ENCODE data around the gene NOB1.
"Not testable (repeated sequence)": the region's sequence is repeated elsewhere in the genome, so short reads cannot be mapped to it uniquely, and the experiment has no call there.

The NOB1 gene

DNA sequence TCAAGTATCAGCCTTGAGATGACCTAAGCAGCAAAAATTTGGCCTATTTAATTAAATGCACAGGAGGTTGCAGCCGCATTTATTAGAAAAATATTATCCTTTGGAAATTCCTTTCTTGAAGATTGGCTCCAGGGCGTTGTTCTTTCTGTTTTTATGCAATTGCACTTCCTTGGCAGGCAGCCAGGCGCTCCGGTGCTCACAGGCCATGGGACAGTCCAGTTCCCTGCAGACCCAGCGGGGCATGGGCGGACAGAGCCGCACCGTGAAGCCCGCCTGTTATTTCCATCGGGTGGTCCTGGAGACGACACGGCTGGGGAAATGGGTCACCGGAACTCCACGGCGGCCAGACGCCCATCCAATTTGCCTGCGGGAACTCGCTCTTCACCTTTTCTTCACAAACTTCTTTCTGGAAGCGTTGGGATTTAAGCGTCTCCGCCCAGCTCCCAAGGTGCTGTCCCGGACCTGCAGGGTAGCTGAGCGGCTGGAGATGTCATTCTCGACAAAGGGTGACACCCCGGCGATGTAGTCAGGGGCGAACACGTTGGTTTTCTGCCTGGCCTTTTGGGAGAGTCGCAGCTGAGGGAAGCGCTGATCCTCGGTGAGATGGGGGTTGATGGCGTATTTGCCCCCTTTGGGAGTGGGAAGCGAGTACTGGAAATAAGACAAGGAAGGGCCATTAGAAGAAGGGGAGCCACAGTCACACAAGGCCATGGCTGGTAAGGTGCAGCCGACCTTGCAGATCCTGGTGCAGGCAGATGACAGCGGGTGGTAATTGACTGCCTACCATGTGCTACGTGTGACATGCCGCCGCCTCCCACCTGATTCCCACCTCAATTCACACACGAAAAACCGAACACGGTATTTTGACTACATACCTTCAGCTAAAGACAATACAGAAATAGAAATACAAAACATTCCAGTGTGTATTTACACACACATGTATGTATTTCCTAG lies 12.5 kb downstream of the NOB1 start:
- Mint-ChIP-seq H3K4me3 (no peak overlapping the region), H3K4me1 (no peaks in the 10 kb centered on the region), H3K36me3 (peaks cover 56% of the 10 kb centered on the region), H3K27ac (no peak overlapping the region), H3K27me3 (no peaks in the 10 kb centered on the region), H3K9me3 (no peaks in the 10 kb centered on the region)
- ATAC-seq, result no peak

DNA sequence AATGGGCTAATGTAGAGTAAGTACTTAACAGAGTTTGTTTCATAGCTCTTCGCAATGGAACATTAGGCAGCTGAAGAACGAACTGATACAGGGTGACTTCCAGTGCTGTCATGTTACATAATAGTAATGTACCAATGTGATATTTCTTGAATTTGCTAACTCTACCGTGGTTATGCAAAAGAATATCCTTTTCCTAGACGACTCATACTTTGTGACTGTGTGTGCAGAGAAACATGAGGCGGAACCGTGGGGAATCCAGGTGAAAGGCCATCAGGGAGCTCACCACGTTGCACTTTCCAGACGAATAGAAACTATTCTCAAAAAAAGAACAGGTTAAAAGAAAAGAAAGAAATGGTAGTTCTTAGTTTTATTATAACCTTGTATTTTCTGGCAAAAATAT lies 13.2 kb downstream of the NOB1 start:
- H3K4me1 Mint-ChIP-seq, result no peaks in the 10 kb centered on the region
- H3K27ac Mint-ChIP-seq, result no peak overlapping the region
- no peak for ATAC-seq
- no peaks in the 10 kb centered on the region for H3K27me3 Mint-ChIP-seq
- peaks cover 53% of the 10 kb centered on the region for H3K36me3 Mint-ChIP-seq
- no peaks in the 10 kb centered on the region for H3K9me3 Mint-ChIP-seq
- no peak overlapping the region for H3K4me3 Mint-ChIP-seq

DNA sequence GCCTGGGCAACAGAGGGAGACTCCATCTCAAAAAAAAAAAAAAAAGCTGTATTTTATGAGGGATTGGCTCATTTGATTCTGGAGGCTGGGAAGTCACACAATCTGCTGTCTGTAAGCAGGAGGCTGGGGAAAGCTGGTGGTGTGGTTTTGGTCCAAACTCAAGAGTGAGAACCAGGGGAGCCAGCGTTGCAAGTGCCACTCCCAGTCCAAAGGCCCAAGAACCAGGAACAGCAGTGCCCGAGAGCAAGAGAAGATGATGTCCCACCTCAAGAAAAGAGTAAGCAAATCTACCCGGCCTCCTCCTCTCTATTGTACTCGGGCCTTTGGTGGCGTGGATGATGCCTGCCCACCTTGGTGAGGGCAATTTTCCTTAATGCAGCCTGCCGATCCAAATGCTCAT lies 22.6 kb downstream of the NOB1 start:
- Mint-ChIP-seq H3K27me3 (no peaks in the 10 kb centered on the region), H3K36me3 (no peaks in the 10 kb centered on the region), H3K4me3 (no peak overlapping the region), H3K4me1 (peaks cover 9% of the 10 kb centered on the region), H3K9me3 (no peaks in the 10 kb centered on the region), H3K27ac (no peak overlapping the region)
- no peak for ATAC-seq

DNA sequence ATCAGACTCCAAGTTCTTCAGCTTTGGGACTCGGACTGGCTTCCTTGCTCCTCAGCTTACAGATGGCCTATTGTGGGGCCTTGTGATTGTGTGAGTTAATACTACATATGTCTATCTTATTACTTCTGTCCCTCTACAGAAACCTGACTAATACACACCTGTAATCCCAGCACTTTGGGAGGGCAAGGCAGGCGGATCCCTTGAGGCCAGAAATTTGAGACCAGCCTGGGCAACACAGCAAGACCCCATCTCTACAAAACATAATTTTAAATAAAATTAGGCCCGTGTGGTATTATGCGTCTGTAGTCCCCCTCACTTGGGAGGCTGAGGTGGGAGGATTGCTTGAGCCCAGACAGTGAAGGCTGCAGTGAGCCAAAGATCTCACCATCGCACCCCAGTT lies 23.4 kb downstream of the NOB1 start:
- ATAC-seq, H3K36me3 Mint-ChIP-seq, H3K27ac Mint-ChIP-seq, H3K27me3 Mint-ChIP-seq, H3K9me3 Mint-ChIP-seq, H3K4me3 Mint-ChIP-seq: not testable (repeated sequence)
- H3K4me1 Mint-ChIP-seq, result peaks cover 17% of the 10 kb centered on the region

DNA sequence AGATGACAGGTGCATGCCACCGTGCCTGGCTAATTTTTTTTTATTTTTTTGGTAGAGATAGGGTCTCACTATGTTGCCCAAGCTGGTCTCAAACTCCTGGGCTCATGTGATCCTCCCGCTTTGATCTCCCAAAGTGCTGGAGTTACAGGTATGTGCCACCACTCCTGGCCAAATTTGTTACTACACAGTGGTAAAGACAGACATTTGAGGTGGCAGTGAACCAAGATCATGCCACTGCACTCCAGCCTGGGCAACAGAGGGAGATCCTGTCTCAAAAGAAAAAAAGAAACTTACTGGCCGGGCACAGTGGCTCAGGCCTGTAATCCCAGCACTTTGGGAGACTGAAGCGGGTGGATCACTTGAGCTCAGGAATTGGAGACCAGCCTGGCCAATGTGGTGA lies 25.7 kb downstream of the NOB1 start:
- ATAC-seq, H3K4me3 Mint-ChIP-seq, H3K9me3 Mint-ChIP-seq, H3K36me3 Mint-ChIP-seq, H3K27ac Mint-ChIP-seq, H3K27me3 Mint-ChIP-seq: not testable (repeated sequence)
- peaks cover 19% of the 10 kb centered on the region for H3K4me1 Mint-ChIP-seq

DNA sequence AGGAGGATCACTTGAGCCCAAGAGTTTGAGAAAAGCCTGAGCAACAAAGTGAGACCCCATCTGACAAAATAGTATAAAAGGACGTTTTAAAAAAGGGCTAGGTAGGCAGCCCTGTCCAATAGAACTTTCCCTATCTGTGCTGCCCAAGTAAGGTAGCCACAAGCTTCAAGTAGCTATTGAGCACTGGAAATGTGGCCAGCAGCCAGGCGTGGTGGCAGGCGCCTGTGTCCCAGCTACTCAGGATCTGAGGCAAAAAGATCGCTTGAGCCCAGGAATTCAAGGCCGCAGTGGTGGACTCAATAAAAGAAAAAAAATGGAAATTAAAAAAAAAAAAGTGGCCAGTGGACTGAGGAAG lies 26.8 kb downstream of the NOB1 start:
- H3K4me3 Mint-ChIP-seq, result no peak overlapping the region
- H3K27ac Mint-ChIP-seq, result peak overlapping the region; percentile 91
- ATAC-seq, result no peak
- no peaks in the 10 kb centered on the region for H3K36me3 Mint-ChIP-seq
- no peaks in the 10 kb centered on the region for H3K9me3 Mint-ChIP-seq
- peaks cover 19% of the 10 kb centered on the region for H3K4me1 Mint-ChIP-seq
- no peaks in the 10 kb centered on the region for H3K27me3 Mint-ChIP-seq

DNA sequence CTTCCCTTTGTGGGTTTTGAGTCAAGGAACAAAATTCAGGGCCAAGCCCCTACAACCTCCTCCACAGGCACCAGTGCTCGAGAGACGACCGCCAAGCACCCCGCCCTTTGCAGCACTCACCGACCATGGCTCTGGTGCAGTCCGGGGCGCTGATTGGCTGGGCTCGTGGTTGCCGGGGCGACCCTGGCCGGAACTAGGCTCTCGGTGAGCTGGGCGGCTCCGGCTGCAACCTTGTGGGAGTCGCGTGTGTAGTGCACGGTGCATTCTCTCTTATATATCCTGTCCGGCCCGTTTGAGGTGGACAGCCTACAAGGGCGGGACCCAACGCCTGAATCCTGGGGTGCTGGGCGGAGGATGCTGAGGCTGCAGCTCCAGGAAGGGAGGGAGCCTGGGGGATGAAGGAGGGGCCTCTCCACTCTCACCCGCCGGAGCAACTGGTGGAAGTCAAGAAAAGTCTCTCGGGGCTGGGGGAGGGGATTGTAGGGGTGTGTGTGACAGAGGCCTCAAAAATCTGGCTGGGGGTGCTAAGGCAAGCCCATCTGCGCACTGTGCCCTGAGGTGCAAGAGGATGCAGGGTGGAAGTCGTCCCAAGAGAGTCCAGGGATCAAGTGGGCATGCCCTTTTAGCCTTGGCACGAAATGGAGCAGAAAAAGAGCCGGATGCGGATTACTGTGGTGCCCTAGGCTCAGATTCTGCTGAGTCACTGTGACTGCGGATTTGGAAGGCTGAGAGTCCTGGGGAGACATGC lies 28.2 kb downstream of the NOB1 start, which contains the start of gene NQO1:
NQO1 (minus strand) TSS at position 248 of the 748 bp plus-strand sequence; CDS start at position 127, 121 bp downstream.
- peak; percentile 100 for ATAC-seq
- H3K4me1 Mint-ChIP-seq, result peaks cover 19% of the 10 kb centered on the region
- H3K4me3 Mint-ChIP-seq, result peak within 1 kb of the TSS; percentile 92
- H3K9me3 Mint-ChIP-seq, result no peaks in the 10 kb centered on the region
- no peaks in the 10 kb centered on the region for H3K27me3 Mint-ChIP-seq
- peak within 1 kb of the TSS; percentile 91 for H3K27ac Mint-ChIP-seq
- H3K36me3 Mint-ChIP-seq, result peaks cover under 1% of the 10 kb centered on the region

DNA sequence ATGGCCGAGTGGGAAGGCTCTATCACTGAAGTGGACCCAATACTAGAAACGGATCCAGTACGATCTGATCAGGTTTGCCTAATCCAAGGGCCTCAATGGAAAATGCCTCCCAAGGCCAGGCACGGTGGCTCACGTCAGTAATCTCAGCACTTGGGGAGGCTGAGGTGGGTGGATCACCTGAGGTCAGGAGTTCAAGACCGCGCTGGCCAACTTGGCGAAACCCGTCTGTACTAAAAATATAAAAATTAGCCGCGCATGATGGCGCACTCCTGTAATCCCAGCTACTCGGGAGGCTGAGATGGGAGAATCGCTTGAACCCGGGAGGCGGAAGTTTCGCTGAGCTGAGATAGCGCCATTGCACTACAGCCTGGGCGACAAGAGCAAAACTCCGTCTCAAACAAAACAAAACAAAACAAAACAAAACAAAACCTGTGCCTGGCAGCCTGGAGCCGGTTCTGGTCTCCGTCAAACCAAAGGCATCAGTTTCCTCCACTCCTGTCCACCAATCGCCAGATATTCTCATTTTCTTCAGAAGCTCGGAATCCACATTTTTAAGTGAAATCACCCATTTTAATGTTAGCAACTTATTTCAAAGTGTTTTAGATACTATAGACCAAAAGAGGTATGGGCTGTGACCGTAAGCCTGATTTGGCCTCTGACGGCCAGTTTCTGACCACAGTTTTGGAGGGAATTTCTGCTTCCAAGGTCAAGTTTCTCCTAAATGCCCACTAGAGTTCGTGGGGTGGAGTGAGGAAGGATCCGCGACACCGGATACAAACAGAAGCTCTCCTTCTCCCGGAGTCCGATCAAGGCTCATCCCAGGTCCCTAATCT lies 29.0 kb downstream of the NOB1 start:
- H3K36me3 Mint-ChIP-seq, result peaks cover 6% of the 10 kb centered on the region
- H3K4me3 Mint-ChIP-seq, result peak overlapping the region; percentile 92
- no peaks in the 10 kb centered on the region for H3K9me3 Mint-ChIP-seq
- H3K4me1 Mint-ChIP-seq, result peaks cover 19% of the 10 kb centered on the region
- no peak for ATAC-seq
- no peaks in the 10 kb centered on the region for H3K27me3 Mint-ChIP-seq
- H3K27ac Mint-ChIP-seq, result peak overlapping the region; percentile 91

DNA sequence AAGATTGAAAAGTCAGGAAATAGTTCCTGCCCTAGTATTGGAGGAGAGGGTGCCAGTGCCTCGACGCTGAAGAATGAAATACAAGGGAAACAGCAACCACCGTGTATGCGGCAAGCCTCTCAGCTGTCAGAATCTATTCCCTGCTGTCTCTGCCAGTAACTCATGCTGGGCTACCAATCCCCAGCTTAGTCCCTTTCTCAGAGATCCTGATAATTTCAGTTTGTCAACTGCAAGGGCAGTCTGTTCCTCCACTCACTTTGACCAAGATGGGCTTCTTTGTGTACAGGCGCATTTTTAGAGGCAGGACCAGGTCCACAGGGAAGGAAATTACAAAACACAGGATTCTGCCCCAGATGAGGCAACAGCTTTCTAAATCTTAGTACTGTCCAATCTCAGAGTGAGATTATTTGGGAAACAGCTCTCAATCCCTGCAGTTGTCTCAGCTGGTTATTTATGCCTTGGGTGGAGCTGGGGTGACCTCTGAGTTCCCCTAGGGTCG lies 29.7 kb downstream of the NOB1 start:
- peaks cover 6% of the 10 kb centered on the region for H3K36me3 Mint-ChIP-seq
- H3K9me3 Mint-ChIP-seq, result no peaks in the 10 kb centered on the region
- peak overlapping the region; percentile 92 for H3K4me3 Mint-ChIP-seq
- H3K4me1 Mint-ChIP-seq, result peaks cover 19% of the 10 kb centered on the region
- ATAC-seq, result no peak
- H3K27ac Mint-ChIP-seq, result peak overlapping the region; percentile 91
- no peaks in the 10 kb centered on the region for H3K27me3 Mint-ChIP-seq

DNA sequence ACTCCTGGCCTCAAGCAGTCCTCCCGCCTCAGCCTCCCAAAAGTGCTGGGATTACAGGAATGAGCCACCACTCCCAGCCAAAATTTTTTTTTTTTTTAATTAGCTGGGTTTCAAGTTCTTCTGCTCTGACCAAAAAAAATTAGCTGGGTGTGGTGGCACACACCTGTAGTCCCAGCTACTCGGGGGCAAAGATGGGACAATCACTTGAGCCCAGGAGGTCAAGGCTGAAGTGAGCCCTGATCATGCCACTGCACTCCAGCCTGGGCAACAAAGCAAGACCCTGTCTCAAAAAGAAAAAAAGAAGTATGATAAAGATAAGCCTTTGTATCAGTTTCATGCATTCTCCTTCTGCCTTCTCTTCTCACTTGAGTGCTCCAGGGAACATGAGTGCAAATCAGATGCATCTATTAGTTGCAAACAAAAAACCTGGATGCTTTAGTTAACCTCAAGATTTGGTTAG lies 30.3 kb downstream of the NOB1 start:
- no peaks in the 10 kb centered on the region for H3K9me3 Mint-ChIP-seq
- ATAC-seq, result no peak
- H3K27ac Mint-ChIP-seq, result peak overlapping the region; percentile 91
- H3K4me1 Mint-ChIP-seq, result peaks cover 19% of the 10 kb centered on the region
- H3K36me3 Mint-ChIP-seq, result peaks cover 6% of the 10 kb centered on the region
- H3K4me3 Mint-ChIP-seq, result no peak overlapping the region
- no peaks in the 10 kb centered on the region for H3K27me3 Mint-ChIP-seq

DNA sequence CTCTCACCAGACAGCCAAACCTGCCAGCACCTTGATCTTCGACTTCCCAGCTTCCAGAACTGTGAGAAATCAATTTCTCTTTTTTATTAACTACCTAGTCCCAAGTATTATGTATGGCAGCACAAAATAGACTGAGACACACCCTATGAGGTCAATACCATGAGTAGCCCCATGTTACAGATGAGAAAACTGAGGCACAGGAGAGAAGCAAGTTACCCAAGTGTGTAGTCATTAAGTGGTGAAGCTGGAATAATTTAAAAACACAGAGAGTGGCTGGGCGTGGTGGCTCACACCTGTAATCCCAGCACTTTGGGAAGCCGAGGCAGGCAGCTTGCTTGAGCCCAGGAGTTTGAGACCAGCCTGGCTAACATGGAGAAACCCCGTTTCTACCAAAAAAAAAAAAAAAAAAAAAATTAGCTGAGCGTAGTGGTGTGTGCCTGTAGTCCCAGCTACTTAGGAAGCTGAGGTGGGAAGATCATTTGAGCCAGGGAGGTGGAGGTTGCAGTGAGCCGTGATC lies 33.2 kb downstream of the NOB1 start:
- Mint-ChIP-seq H3K36me3 (peaks cover 21% of the 10 kb centered on the region), H3K27me3 (no peaks in the 10 kb centered on the region), H3K27ac (no peak overlapping the region), H3K4me3 (no peak overlapping the region), H3K4me1 (peaks cover 4% of the 10 kb centered on the region), H3K9me3 (no peaks in the 10 kb centered on the region)
- no peak for ATAC-seq

DNA sequence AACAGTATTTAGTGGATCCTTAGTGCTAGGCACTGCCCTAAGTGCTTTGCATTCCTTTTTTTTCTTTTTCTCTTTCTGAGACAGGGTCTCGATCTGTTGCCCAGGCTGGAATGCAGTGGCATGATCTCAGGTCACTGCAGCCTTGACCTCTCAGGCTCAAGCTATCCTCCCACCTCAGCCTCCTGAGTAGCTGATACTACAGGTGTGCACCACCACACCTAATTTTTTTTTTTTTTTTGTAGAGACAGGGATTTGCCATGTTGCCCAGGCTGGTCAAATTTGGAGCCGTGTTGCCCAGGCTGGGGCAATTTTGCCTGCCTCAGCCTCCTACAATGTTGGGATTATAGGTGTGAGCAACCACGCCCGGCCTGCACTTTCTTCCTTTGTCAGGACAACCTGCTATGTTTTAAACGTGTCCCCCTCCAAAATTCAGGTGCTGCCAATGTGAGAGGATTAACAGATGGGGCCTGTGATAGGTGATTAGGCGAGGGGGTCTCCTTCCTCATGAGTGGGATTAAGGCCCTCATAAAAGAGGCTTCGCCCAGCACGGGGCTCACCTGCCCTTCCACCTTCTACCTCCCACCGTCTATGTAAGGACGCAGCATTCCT lies 33.8 kb downstream of the NOB1 start:
- peaks cover 21% of the 10 kb centered on the region for H3K36me3 Mint-ChIP-seq
- H3K9me3 Mint-ChIP-seq, result no peaks in the 10 kb centered on the region
- H3K27ac Mint-ChIP-seq, result no peak overlapping the region
- no peak overlapping the region for H3K4me3 Mint-ChIP-seq
- no peaks in the 10 kb centered on the region for H3K4me1 Mint-ChIP-seq
- no peaks in the 10 kb centered on the region for H3K27me3 Mint-ChIP-seq
- ATAC-seq, result no peak

DNA sequence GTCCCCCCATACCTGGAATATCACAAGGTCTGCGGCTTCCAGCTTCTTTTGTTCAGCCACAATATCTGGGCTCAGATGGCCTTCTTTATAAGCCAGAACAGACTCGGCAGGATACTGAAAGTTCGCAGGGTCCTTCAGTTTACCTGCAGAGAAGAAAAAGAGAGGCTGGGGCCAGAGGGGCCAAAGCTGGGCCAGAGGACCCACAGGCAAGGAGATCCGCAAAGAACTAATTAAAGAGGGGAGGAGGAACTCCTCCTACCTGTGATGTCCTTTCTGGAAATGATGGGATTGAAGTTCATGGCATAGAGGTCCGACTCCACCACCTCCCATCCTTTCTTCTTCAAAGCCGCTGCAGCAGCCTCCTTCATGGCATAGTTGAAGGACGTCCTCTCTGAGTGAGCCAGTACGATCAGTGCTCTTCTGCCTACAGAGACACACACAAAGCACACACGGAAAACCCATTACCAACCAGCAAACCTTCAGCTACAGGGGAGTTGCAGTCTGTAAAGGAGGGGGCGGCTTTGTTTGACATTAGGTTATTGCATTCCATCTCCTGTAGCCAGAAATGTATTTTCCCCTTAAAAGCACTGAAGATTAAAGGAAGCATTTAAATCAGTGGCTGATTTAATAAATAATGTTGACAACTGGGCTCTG lies 36.5 kb downstream of the NOB1 start:
- Mint-ChIP-seq H3K9me3 (no peaks in the 10 kb centered on the region), H3K36me3 (peaks cover 29% of the 10 kb centered on the region), H3K4me1 (no peaks in the 10 kb centered on the region), H3K27ac (no peak overlapping the region), H3K27me3 (no peaks in the 10 kb centered on the region), H3K4me3 (no peak overlapping the region)
- ATAC-seq, result no peak

DNA sequence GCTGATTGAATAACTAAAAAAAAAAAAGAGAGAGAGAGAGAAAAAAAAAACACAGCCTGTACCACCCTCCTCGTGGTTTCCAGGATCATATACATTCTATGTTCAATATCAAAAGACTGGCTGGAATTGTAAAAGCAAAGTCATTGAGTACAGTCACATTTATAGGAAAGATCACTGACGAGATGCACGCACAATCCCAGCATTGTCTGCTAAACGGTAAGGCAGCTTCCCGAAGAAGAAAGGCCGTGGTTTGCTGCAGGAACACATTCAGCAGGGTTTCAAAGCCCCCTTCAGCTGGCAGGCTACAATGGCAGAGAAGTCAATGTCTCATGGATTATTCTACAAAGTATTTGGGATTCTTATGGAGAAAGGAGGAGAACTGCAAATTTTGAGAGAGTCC lies 37.7 kb downstream of the NOB1 start:
- Mint-ChIP-seq H3K27me3 (no peaks in the 10 kb centered on the region), H3K27ac (no peak overlapping the region), H3K4me1 (no peaks in the 10 kb centered on the region), H3K9me3 (no peaks in the 10 kb centered on the region), H3K36me3 (peaks cover 29% of the 10 kb centered on the region), H3K4me3 (no peak overlapping the region)
- no peak for ATAC-seq
